ENCODE results near the gene ZNG1C.
"Not testable (repeated sequence)": the region's sequence is repeated elsewhere in the genome, so short reads cannot be mapped to it uniquely, and the experiment has no call there.

Gene ZNG1C

GRCh38 chr9:68241683-68242082 lies at the start of gene ZNG1C:
Gene ZNG1C (plus strand): TSS chr9:68241983. CDS start chr9:68242032, 49 bp downstream.
- DNase-seq (ENCODE audit: low spot score), result not testable (repeated sequence)

- not testable (repeated sequence) for DNase-seq (ENCODE audit: low spot score)
Measured at GRCh38 chr9:68242437-68242836, 654 bp downstream of the ZNG1C start.

GRCh38 chr9:68281041-68281440 lies 39.3 kb downstream of the ZNG1C start:
- DNase-seq (ENCODE audit: low spot score), result not testable (repeated sequence)

- DNase-seq (ENCODE audit: low spot score), result not testable (repeated sequence)
Measured at GRCh38 chr9:68302567-68302966, 60.8 kb downstream of the ZNG1C start, which contains the start of gene FOXD4L3. Gene FOXD4L3 (plus strand): TSS chr9:68302867. CDS start chr9:68302952, 85 bp downstream.

- DNase-seq (ENCODE audit: low spot score), result not testable (repeated sequence)
Measured at GRCh38 chr9:68303771-68304170, 62.0 kb downstream of the ZNG1C start.

GRCh38 chr9:68304212-68304611 lies 62.4 kb downstream of the ZNG1C start:
- not testable (repeated sequence) for DNase-seq (ENCODE audit: low spot score)

- not testable (repeated sequence) for DNase-seq (ENCODE audit: low spot score)
Measured at GRCh38 chr9:68304777-68305176, 63.0 kb downstream of the ZNG1C start.

- DNase-seq (ENCODE audit: low spot score), result not testable (repeated sequence)
Measured at GRCh38 chr9:68305680-68306285, 64.0 kb downstream of the ZNG1C start.

GRCh38 chr9:68306391-68306964 lies 64.7 kb downstream of the ZNG1C start:
- DNase-seq (ENCODE audit: low spot score), result not testable (repeated sequence)

- DNase-seq (ENCODE audit: low spot score), result not testable (repeated sequence)
Measured at GRCh38 chr9:68307127-68307526, 65.3 kb downstream of the ZNG1C start.

GRCh38 chr9:68307654-68308053 lies 65.9 kb downstream of the ZNG1C start:
- not testable (repeated sequence) for DNase-seq (ENCODE audit: low spot score)

GRCh38 chr9:68311208-68311607 lies 69.4 kb downstream of the ZNG1C start:
- DNase-seq (ENCODE audit: low spot score), result not testable (repeated sequence)

- DNase-seq (ENCODE audit: low spot score), result not testable (repeated sequence)
Measured at GRCh38 chr9:68318209-68318608, 76.4 kb downstream of the ZNG1C start.

- not testable (repeated sequence) for DNase-seq (ENCODE audit: low spot score)
Measured at GRCh38 chr9:68323749-68324148, 82.0 kb downstream of the ZNG1C start.

- not testable (repeated sequence) for DNase-seq (ENCODE audit: low spot score)
Measured at GRCh38 chr9:68324518-68324917, 82.7 kb downstream of the ZNG1C start.

- not testable (repeated sequence) for DNase-seq (ENCODE audit: low spot score)
Measured at GRCh38 chr9:68329106-68329505, 87.3 kb downstream of the ZNG1C start.

- DNase-seq (ENCODE audit: low spot score), result not testable (repeated sequence)
Measured at GRCh38 chr9:68330531-68331173, 88.9 kb downstream of the ZNG1C start.

- not testable (repeated sequence) for DNase-seq (ENCODE audit: low spot score)
Measured at GRCh38 chr9:68332122-68332521, 90.3 kb downstream of the ZNG1C start.

GRCh38 chr9:68335935-68336334 lies 94.2 kb downstream of the ZNG1C start:
- DNase-seq (ENCODE audit: low spot score), result not testable (repeated sequence)

- DNase-seq (ENCODE audit: low spot score), result not testable (repeated sequence)
Measured at GRCh38 chr9:68336639-68337339, 95.0 kb downstream of the ZNG1C start.

- not testable (repeated sequence) for DNase-seq (ENCODE audit: low spot score)
Measured at GRCh38 chr9:68338000-68338399, 96.2 kb downstream of the ZNG1C start.

Measured in GM03348 (cell line).